Endothelial cell of umbilical vein (primary cell): ENCODE data around the gene MDM1.

ENCODE experiments used
- CTCF ChIP-seq, 2 donors: IDR thresholded peaks; 1 replicate in 1 of 2; 2 replicates in 1 of 2; pipeline ENCODE4 v1.5.1; 2011; ENCODE audit warnings: low read length in 2 of 2, mild to moderate bottlenecking in 2 of 2, moderate library complexity in 2 of 2, control low read depth in 1 of 2, inconsistent platforms in 1 of 2, low read depth in 1 of 2; ENCODE audit not compliant: insufficient read depth in 1 of 2; ENCODE audit errors: extremely low read depth in 1 of 2
- EZH2 ChIP-seq: IDR thresholded peaks from 2 replicates; pipeline ENCODE4 v1.6.1; 2012; ENCODE audit warnings: borderline replicate concordance, low read depth, mild to moderate bottlenecking, moderate library complexity, low read length, inconsistent platforms; ENCODE audit not compliant: severe bottlenecking
- FOS ChIP-seq: IDR thresholded peaks from 2 replicates; pipeline ENCODE4 v1.6.1; 2011; ENCODE audit warnings: mild to moderate bottlenecking, low read length, moderate library complexity, borderline replicate concordance; ENCODE audit not compliant: insufficient read depth
- MAX ChIP-seq: IDR thresholded peaks from 2 replicates; pipeline ENCODE4 v1.6.1; 2011; ENCODE audit not compliant: insufficient read depth, insufficient read length
- MYC ChIP-seq: IDR thresholded peaks from one replicate; pipeline ENCODE4 v1.6.1; 2011; ENCODE audit warnings: mild to moderate bottlenecking, low read depth, low read length
- POLR2A ChIP-seq: IDR thresholded peaks from 2 replicates; pipeline ENCODE4 v1.6.1; 2012; ENCODE audit warnings: low read depth, mild to moderate bottlenecking, control low read depth, low read length
- POLR2AphosphoS5 ChIP-seq: IDR thresholded peaks from 2 replicates; pipeline ENCODE4 v1.6.1; 2012; ENCODE audit warnings: low read depth, mild to moderate bottlenecking, control low read depth, low read length, moderate library complexity; ENCODE audit not compliant: insufficient read depth

- TF ChIP-seq POLR2A: no peak
- no peak for TF ChIP-seq CTCF (IDR thresholded peaks at IDR 0.05; ENCODE audit: extremely low read depth in 1 of 2, insufficient read depth in 1 of 2, low read depth in 1 of 2, low read length in 2 of 2)
- no peak for TF ChIP-seq POLR2AphosphoS5
- TF ChIP-seq EZH2: no peak
- no peak for TF ChIP-seq MAX
- TF ChIP-seq MYC: no peak
- no peak for TF ChIP-seq FOS
These were observed 78.7 kb downstream of the MDM1 start, which contains the start of gene IL22 for GRCh38 chr12:68253504-68253903.
